Hepatic stellate cell (primary cell): ENCODE results near the gene CPED1.
"Not testable (repeated sequence)": the region's sequence is repeated elsewhere in the genome, so short reads cannot be mapped to it uniquely, and the experiment has no call there.

ENCODE experiments used
- DNase-seq: peaks from one replicate; pipeline ENCODE4 v3.0.0; 2011; ENCODE audit warnings: low spot score

Gene CPED1

DNA sequence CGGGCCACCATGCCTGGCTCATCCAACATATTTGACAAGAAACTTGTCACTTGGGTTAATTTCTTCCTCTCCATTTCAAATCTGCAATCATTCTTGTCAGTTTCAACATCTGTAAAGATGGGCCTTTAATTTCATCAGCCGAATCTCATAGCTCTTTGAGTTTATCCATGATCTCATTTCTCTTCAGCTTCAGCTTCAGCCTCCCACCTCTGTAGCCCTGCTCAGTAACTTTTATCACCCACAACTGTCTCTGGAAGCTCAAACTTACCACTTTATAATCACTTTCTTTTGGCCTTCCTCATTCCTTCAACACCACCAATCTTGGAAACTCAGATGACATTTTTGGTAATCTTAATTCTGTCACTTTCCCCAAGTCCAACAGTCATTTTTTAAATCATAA, 83.2 kb downstream of the CPED1 start:
- DNase-seq: no peak

DNA sequence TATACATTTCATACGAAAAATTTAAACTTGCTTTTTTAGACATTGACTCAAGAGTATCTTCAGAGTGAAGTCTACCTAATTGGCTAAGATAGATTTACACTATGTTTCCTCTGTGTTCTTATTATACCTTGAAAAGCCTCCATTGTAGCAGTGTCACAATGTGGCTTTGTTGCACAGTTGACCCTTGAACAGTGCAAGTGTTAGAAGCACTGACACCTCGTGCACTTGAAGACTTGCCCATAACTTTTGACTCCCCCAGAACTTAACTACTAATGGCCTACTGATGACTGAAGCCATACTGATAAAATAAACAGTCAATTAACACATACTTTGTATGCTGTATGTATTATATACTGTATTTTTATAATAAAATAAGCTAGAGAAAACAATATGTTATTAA, 84.3 kb downstream of the CPED1 start:
- no peak for DNase-seq

DNA sequence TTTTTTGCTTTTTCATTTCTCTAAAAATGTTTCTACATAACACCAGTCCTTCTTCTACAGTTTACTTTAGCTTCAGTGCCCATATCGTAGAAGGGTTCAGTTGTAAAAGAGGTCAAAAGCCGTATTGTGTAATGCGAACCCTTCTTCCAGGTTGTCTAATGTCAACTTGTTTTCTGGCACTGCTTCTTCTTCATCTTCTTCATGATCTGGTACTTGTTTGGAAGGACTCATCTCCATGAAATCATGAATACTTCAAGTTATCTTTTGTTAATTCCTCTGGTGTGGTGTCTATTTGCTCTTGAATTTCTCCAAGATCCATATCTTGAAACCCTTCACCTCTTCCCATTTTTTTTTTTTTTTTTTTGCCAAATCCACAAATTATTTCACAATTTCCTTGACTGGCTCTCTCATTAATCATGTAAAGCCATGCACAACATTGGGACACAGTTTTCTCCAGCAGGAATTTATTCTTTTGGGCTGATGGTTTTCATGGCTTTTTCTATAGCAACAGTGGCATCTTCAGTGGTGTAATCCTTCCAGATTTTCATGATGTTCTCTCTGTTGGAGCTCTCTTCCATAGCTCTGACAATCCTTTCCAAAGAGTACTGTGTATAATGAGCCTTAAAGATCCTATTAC, 85.1 kb downstream of the CPED1 start:
- no peak for DNase-seq

DNA sequence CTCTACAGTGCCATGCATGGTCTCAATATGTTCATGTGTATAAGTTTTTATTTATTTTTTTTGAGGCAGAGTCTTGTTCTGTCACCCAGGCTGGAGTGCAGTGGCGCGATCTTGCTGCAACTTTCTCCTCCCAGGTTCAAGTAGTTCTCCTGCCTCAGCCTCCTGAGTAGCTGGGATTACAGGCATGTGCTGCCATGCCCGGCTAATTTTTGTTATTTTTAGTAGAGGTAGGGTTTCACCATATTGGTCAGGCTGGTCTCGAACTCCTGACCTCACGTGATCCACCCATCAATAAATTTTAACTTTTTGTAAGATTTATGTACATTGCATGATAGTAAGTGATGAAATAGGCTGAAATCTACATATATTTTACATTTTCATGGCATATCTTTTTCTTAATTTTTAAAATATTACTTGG, 86.9 kb downstream of the CPED1 start:
- DNase-seq: not testable (repeated sequence)

DNA sequence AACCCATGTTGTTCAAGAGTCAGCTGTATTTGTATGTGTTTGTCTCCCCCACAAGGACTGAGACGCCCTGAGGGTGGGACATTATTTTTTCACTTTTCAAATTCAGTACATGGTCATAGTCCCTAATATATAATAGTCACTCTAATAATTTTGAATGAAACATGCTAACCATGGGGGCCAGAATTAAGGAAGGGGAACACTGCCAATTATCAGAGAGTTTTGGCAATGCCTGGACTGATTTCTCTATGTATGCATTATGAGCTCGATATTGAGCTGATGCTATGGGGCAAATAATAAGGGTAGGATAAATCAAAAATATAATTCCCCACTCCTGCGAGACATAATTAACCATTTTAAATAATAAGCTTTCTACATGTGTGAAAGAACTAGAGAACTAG, 87.4 kb downstream of the CPED1 start:
- no peak for DNase-seq

DNA sequence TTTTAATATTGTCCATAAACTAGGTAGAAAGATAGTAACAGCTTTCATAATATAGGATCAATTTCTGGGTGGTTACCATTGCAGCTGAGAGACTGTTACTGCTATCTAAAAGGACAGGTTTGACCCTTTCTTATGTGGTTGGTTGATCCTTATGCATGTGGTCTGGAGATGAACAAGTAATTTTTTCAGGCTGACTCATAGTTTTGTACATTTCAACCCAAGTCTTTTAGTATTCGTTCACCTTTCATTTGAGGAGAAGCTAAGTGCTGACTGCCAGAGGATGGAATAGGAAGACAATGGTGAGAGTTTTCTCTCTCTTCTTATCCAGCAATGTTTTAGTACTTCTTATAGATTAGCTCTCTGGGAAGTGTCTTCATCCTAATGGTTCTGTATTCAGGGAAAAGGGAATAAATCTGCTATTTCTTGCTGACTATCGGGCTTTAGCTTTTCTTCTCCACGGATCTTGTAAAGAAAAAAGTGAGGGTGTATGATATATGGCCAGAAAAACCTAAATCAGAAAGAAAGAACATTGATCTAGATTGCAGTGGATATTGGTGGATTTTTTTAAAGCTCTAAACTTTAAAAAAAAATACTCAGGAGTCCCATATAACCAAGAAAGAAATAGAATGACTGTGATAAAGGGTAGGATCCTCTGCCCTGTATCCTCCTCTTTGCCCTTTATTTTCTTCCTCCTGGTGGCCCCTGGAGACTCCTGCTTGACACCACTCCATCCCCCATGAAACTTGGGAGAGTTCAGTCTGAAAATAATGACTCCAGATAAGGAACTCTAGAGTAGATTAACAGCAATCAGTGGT, 88.0 kb downstream of the CPED1 start:
- peak; percentile 21 for DNase-seq

DNA sequence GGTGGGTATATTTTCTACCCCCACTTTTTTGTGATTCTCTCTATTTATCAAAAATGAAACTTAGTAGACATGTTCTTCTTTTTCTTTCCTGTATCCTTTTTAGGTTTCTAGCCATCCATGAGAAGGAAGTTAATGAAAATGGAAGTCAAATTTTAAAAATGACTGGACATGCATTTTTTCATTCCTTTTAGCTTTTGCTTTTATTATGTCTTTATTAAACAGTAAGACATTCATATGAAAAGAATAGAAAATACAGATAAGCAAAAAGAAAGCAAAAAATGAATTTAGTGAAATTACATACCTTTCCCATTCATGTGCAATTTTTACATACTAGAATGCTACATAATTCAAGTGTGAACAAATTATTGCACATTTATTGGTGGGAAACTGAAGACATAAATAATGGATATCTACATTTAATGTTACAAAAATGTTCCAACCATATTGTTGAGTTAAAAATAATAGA, 88.7 kb downstream of the CPED1 start:
- no peak for DNase-seq

DNA sequence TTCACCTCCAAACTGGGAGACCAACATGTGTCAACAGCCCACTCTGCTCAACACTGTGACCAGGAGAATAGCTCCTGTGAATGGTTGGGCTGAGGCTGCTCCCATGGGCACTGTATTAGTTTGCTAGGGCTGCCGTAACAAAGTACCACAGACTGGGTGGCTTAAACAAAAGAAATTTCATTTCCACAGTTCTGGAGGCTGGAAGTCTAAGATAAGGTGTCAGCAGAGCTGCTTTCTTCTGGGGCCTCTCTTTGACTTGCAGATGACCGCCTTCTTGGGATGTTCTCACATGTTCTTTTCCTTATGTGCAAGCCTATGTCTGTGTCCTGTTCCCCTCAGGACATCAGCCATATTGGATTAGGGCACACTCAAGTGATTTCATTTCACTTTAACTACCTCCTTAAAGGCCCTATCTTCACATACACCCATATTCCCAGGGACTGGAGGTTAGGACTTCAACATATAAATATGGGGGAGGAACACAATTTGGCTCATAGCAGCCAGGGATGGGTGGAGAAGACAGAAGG, 90.3 kb downstream of the CPED1 start:
- no peak for DNase-seq

DNA sequence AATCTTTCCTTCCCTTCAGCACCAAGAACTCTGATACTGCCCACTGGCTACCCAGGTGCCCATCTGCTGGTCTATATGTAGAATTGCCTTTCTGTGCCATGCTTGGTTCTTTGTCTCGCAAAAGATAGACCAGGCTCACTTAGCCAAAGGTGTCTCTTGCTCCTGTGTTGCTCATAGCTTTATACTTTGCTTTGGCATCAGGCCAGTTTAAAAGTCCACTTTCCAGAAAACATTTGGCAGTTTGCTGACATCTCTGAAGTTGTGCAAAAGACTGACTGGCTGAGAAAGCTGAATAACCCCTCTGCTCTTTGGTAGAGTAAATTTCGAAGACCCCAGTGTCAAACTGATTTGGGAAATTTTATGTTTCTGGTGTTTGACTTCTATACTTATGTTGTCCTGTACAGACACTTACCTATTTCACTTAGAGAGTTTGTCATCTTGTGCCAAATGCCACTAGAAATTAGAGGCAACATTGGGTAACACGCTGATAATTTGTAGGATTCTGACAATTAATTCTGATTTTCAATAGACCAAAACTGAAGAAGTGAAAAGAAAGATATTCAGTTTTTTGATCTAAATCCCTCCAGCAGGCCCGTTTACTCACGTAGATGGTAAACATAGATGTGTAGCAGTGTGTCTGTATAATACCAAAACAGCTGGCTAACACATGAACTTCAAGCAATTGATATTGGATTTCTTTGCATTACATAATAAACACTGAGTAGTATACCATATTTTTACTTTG, 91.1 kb downstream of the CPED1 start:
- no peak for DNase-seq

DNA sequence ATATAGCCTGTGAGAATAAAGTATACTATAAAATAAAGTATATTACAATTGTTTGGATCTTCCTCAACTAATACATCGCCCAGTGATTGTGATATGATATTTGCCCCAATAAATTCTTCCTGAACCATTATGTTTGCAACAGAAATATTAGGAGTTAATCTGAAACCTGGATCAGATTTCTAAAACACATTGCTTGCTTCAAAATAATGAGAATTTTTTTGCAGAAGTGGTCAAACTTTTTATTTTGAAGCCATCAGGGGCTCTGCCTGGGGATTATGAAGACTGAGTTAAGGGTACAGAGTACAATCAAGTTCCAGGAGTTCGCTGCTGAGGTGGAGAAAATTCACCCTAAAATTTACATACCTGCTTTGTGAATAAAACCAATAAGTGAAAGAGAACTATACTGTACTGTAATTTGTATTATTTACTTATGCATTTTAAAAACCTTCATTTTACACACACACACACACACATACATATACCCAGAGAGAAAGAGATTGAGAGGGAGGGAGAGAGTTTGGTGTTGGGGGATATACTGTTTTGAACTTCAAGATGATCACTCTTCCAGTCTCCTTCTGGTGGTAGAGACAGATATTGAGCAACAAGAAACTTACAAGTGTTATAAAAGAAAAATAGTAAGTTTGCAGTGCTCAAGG, 91.9 kb downstream of the CPED1 start:
- no peak for DNase-seq

DNA sequence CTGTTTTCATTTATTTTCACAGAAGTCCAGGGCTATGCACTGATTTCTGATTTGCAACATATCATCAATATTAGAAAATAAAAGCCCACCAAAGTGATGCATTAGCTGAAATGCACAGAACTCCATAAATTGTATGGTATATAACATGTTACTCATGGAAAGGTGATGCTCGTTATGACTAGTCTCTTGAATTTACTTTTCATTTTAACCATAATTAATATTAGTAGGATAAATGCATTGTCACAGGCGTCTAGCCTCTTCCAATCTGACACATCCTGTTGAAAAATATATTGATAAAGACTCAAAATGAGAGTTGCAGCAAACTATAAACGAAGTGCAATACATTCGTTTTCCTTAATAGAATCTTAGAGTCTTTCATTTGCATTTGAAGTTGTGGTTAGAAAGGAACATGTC, 92.4 kb downstream of the CPED1 start:
- no peak for DNase-seq

DNA sequence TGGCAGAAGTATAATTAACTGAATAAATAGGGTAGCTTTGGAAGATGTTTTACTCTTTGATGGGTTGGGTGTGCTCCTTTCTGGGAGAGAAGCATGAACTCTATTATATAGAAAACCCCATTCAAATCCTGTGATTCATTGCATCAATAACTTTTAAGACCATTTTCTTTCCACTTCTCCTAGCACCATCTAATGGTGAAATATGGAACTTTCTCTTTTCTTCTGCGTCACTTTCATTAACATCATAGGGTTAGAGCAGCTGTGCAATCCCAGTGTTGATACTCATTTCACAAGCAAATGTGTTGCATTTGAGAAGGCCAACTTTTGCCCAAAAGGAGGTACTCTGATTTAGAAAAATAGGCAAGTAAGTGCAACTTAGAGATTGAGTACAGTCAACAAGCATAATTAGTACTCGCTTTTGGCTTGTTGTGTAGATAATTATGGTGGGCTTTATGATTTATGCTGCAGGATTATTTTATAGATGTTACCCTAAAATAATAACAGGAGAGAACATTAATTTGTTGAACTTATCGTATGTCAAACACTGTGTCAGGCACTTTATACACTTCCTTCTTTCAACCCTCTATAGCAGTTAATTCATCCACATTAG, 92.9 kb downstream of the CPED1 start:
- DNase-seq: no peak

DNA sequence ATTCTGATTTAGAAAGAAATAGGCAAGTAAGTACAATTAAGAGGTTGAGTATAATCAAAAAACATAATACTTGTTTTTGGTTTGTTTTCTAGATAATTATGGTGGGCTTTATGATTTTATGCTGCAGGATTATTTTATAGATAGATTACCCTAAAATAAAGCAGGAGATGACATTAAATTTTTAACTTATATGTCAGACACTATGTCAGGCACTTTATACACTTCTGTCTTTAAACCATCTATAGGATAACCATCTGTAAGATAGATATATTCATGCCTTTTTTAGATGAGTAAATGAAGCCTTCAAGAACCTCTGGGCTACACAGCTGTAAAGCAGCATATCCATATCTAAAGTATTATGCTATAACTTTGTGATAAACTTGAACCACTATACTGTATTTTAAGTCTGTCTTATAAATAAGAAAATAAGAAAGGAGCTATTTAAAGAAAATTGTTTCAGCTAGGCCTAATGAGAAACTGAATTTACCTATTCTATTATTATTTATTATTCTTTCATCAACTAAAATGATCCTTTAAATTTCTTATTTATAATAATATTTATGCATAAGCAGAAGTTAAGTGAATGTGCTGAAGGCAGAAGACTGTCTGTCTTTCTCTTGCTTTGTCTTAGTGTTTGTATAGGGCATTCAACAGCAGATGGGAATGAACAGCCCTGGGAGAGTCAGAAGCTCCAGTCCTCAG, 94.0 kb downstream of the CPED1 start:
- no peak for DNase-seq

DNA sequence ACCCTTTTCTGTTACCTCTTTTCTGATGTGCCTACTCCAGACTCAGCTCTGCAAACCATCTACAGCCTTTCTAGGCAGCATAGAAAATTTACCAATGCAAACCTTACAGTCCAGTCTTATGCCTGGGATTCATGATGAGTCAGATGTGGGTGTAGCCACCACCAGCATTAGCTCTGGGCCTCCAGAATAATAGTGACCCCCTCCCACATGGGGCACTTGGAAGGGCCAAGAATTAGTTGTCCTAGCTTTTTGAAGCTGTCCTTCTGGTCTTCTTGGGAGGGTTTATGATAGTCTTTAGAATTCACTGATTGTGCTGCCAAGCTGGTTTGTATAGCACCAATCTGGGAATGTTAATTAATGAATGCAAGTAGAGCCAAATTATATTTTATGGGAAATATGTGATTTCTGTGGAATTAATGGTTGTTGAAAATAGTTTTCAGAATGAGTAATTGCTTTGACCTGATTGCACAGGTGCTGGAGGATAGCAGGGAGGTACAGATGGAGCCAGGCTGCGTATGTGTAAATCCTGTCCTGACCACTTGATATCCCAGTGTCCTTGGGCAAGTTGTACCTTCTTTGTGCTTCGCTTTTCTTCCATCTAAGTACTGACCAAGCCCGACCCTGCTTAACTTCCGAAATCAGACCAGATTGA, 94.8 kb downstream of the CPED1 start:
- DNase-seq: no peak

DNA sequence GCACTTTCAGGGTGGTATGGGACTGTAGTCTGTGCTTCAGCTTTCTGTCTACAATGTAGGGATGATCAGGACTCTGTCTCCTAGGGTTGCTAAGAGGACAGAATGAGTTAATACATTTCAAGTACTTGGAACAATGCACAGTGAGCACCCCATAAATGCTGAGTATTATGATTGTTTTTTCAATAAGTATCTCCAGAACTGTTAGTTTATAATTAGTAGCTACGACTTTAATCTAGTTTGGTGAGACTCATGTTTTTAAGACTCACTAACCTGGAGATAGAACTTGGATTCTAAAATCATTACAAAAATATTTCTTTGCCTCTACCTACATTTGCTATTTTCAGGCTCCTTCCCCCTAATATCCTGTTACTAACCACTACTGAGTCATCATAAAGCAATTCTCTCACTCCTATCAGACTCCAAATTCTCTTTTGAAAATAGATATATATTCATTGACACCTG, 95.3 kb downstream of the CPED1 start:
- DNase-seq: no peak

DNA sequence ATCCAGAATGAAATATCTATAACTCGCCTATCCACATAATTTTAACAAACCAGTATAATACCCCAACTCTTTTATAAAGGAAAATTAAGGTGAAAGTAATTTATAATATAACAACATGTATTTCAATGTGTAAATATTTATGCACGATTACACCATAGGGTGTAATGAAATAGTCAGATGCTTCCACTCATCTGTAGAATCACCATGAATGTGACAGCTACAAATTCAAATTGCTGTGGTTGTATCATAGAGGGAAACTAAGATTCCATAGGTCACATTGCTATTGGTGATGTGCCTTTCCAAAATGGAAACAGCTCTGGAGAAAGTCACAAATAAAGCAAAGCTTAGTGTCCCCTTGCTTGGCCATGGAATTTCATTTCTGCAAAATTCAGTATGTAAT, 95.7 kb downstream of the CPED1 start:
- DNase-seq: no peak

DNA sequence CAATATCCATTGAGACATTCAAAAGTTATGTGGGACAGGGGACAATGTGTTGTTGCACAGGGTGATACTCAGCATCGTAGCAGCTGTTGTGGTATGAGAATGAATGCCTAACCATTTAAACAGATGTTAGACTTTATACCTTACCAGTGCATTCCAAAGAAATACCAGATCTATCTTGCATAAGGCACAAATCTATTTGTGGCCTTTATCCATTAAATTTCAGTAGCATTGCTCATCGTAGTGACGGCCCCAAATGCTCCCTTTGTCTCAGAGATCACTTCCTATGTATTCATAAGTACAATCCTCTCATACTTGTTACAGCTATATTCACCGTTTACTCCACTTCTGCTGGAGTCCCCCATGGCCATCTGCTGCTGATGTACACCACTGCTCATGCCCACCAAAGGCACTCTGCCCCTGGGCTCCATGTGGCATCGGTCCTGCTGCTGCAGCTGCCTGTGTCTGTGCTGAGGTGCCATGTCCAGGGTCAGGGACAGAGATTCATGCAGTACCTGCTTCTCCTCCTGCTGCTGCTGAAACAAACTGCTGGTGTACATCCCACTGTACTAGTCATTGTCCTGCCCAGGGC, 96.3 kb downstream of the CPED1 start:
- peak; percentile 22 for DNase-seq

DNA sequence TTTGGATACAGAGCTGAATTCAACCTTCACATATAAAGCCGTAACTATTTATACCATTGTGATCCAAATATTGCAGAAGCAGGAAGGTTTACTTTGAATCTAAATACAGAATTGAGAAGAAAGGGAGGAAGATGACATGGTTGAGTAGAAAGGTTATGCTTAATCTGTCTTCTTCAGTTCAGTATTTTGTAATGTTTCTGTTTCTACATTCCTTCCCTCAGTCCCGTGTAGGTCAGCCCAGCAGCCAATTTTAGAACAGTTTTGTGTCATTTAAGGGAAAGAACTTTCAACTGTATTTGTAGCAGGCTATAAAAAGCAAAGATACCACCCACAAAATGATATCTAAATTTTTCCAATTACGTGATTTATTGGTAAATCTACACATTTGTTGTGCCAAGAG, 97.4 kb downstream of the CPED1 start:
- DNase-seq: no peak

DNA sequence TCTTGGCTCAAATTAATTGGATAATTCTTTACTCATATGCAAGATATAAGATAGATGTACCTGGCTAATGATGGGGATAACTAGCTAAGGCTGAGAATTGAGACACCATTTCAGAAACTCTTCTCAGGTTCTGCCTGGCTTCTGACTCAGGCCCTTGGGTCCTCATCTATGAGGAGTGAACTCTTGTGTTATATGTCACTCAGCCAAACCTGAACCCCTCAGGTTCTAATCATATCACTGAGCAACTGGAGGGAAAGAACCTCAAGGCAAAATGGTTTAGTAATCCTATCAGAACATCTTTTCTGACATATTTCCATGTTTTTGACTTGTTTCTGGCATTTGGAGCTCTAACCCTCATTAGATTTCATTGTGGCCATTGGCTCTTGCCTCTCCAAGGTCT, 100.4 kb downstream of the CPED1 start:
- no peak for DNase-seq

DNA sequence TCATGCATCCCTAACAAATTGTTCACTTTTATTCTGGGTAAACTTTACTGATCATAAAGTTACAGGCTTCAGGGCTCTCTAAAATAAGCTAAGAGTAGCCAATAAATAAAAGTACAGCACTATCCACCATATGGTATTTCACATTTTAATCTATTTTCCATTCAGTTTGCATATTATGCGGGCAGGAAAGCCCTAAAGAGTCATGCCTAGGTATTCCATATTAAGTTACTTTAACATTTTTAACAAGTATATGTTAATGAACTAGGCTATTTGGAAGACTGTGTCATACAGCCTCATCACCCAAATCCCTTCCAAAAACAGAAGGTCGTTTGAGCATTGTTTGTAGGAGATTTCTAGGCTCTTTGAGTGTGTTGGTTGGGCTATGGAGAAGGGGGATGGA, 106.3 kb downstream of the CPED1 start:
- no peak for DNase-seq
